AML-193 (cell line): ENCODE measurements around the gene SNX33.
"Not testable (repeated sequence)": the region's sequence is repeated elsewhere in the genome, so short reads cannot be mapped to it uniquely, and the experiment has no call there.

Experiments
- DNase-seq, 2 experiments: peaks; one replicate each; lab custom pipeline; 2025; lab: John Stamatoyannopoulos, UW

The SNX33 gene

DNA sequence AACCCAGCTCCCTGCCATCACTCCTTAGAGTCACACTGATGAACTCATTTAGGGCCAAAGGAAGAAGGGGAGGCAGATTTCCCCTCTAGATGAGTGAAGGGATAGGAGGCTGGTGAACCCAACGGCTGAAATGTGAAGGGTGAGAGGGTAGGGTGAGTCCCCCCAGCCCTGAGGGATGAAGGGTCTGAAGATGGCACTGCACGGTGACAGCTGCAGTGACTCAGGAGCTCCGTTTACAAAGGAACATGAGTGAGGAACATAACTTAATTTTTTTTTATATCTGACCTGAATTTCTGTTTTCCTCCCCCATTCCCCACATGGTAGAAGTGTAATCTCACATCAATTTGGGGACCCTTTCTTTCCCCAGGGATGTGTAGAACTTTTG is 14.0 kb downstream of the SNX33 start:
- DNase-seq: no peak

DNA sequence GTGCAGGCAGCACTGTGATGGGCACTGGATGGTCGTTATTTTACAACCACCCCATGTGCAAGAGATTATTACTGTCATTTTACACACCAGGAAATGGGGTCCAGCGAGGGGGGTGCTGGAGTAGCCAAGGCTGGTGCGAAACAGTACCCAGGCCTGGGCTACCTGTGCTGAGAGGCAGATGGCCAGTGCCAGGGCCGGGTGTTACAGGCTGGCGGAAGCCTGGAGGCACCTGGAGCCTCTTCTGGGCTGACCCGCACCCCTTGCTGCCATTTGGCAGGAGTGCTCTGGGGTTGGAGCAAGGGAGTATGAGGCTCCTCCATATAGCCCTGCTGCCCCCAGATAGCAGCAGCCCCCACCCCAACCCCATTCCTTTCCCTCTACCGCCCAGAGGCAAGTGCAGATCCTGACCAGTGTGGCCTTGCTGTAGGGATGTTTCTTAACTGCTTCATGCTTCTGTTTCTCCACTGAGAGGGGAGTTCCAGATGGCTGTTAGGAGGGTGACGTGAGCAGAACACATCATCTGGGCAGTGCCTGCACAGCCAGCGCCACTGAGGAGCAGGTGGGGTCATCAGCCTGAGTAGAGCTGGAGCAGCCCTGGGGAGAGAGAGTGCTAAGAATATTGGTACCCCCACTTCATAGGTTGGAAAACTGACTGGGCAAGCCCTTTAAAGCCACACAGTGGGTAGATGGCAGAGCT is 15.3 kb downstream of the SNX33 start:
- DNase-seq: no peak

DNA sequence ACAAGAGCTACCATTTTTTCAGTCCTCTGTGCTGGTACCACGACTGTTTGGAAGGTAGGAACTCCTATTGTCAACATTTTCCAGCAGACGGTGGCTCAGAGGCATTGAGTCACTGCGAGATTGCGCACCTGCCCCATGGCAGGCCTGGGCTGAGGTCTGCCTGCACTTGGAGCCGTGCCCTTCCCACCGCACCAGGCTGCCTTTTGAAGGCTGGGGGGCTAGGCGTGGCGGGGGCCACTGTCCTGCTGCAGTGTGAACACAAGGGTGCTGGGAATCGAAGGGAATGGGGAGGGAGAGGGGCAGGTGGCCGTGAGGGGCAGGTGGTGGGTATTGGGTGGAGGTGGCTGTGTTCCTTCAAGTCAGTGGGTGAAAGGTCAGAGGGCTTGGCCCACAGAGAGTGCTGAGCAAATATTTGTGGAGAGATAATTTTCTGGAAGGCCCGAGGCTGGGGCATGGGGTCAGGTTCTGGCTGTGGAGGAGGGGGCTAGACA is 16.3 kb downstream of the SNX33 start:
- no peak for DNase-seq

DNA sequence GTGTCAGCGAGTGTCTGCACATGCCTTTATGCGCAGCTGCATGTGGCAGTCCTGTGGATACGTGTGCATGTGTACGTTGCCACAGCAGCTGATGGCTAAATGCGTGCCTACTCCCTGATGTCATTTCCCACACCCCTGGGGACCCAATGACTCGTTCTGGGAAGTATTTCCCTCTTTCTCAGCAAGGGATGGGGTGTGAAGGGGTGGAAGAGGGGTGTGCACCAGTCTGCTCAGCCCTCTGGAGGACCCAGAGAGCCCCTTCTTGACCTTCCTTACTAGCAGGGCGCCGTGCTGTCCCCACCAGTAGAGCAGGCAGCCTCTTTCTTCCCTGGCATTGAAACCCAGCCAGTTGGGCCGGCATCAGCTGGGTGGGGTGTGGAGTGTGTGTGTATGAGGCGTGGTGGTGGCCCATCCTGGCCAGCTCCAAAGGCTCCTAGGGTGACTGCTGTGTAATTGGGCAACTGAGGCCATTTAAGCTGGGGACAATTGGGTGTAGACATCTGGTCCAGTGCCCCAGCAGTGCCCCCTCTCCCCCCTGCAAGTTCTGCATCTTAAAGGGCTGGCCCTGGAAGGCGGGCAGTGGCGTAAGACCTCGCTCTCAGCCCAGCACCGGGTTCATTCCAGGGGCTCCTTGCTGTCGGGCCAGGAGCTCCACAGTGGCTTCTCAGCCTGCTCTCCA is 19.2 kb downstream of the SNX33 start:
- DNase-seq: no peak

DNA sequence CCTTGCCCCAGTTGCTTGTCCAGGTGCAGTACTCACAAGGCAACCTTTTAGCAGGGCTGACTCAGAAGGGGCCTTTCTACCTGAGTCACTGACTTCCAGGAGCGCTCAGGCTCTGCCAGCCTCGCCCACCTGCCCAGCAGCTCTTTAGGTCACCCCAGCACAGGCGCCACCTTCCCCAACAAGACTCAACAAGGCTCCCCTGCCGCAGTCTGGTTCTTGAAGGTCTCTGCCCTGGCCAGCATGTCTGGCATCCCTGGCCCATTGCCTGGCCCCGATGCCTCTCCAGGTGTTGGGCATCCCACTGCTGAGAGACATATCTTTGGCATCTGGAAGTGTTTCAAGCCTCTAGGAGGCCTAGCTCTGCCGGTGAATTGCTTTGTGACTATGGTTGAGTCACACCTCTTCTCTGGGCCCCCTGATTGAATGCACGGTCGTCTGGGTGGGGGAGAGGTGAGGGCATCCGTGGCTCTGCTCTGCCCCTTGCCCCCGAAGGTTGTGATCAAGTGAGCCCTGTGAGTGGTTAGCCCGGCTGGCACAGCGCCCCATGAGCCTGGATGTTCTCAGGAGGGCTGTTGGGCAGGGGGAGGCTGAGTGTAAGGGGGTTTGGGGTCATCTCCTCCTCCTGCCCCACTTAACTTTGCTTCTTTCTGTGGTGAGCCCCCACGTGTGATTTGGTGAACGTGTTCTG is 21.6 kb downstream of the SNX33 start:
- DNase-seq: no peak

DNA sequence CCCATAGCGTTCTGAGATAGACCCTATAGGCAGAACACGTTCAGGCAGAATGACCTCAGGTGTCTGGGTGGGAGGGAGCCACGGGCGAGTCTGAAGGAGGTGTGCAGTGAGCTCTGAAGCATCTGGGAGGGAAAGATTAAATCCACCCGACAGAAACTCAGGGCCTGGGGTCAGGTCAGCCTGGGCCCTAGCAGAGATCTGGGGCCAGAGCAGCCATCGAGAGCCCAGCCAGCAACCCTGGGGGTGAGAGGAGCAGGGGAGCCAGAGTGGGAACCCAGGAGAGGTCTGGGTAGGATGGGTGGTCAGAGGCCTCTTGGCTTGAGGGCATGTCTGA is 22.1 kb downstream of the SNX33 start:
- no peak for DNase-seq

DNA sequence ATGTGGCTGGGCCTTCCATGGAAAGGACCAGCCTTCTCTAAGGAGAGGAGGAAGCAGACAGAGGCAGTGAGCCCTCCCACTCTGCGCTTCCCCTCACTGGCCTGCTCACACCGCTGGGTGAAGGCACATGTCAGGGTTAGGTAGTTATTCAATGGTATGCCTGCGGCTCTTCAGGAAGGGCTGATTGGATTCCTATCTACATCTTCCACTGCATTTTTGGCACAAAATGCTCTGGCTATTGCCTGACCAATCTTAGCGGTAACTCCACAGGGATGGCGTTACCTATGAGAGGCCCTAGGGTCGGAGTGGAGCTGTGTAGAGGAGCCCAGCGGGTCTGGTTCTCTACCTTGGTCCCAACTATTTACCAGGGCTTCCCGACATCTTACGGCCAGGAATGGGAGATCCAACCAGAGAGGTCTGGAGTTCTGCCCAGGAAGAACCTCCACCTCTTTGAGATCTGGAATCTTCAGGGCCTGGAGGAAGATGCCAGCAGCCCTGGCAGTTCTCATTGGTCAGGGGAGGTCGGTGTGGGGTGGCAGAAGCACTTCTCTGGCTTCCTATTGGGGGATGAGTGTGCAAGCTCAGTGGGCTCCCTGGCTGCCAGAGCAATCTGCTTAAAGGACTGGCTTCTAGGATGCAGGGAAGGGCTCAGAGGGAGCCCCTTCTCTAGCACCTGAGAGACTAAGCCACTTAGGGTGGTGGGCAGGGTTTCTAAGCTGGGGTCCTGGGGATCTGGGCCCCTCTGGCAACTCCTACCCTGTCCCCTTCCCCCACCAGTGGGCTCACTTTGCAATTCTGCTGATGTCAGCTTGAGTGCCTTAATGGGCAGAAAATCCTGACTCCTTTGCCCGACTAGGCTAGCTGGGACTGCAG is 24.3 kb downstream of the SNX33 start:
- DNase-seq: no peak

DNA sequence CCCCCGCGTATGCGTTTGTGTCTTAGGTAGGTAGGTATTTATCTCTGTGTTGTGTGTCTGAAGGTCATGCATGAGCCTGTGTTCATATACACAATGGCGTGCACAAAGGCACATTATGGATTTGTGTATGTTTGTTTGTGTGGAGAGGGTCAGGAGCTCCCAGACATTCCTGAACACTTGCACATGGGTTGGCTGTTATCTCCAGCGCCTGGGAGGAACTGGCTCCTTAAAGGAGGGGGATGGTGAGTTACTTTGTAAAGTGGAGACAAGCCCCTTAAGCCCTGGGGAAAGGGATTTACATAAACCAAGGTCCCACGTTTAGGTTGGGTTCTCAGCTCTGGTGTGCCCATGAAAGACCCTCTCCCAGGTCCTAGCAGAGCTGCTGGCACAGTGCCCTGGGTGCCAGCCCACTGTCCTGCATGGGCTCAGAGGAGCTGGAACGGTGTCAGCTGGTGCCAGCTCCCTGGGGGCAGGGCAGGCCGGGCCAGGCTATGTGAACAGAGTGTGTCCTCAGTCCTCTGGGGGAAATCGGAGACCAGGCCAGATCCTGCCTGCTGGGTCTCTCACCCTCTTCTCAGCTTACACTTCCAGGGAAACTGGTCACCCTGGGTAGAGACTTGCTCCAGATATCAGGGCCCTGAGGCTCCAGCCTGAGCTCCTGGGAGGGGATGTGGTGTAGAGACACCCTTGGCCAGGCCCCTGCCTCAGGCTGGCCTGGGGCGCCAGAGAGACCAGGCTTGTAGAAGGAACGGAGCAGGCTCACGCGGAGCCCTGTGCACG is 25.1 kb downstream of the SNX33 start:
- DNase-seq: no peak

DNA sequence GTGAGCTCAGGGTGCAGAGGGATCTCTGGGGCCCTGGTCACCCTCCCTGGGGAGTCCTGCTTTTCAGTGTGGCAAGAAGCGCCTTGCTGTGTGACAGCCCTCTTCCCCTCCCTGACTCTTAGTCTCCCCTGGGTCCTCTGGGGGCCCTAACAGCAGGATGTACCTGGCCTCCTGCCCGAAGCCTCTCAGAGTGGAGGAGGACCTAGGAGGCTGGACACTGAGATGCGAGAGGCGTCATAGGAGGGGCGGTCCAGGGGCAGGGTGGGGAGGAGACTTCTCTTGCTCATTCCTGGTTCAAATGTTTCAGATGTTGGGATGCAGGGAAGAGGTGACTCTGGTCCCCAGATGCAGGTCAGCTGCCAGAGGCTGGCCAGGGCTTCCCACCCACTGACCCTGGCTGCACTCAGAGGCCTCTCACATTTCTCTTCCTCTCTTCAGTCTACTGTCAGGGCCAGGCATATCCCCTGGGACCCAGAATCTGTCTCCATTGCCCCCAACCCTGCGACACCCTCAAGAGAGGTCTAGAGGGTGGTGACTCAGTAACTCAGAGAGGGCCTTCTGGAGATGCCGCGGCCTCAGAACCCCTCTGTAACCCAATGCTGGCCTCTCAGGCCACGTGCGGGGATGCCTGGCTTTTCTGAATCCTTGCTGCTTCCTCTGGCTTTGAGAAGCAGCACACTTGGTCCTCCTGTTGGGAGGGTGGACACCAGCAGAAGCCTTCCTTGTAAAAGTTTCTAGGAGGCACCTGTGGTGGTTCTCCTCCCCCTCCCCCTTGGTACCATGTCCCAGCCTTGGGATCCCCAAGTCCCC is 25.9 kb downstream of the SNX33 start:
- DNase-seq: no peak

DNA sequence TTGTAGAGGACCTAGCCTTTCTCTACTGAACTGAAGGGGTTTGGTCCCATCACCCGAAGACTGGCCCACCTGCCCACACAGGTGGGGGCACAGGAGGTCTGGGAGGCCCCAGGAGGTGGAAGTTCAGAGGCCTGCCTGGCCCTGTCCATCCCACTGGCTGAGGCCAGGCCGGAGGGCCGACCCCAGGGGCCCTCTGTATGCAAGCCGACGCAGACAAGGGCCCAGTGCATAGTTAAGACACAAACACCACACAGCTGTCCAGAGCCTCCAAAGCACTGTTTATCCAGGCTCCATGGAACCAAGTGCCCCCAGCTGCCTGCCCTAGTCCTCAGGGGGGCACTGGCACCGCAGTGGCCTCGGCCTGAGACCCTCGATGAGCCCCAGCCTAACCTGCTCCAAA is 26.7 kb downstream of the SNX33 start:
- no peak for DNase-seq

DNA sequence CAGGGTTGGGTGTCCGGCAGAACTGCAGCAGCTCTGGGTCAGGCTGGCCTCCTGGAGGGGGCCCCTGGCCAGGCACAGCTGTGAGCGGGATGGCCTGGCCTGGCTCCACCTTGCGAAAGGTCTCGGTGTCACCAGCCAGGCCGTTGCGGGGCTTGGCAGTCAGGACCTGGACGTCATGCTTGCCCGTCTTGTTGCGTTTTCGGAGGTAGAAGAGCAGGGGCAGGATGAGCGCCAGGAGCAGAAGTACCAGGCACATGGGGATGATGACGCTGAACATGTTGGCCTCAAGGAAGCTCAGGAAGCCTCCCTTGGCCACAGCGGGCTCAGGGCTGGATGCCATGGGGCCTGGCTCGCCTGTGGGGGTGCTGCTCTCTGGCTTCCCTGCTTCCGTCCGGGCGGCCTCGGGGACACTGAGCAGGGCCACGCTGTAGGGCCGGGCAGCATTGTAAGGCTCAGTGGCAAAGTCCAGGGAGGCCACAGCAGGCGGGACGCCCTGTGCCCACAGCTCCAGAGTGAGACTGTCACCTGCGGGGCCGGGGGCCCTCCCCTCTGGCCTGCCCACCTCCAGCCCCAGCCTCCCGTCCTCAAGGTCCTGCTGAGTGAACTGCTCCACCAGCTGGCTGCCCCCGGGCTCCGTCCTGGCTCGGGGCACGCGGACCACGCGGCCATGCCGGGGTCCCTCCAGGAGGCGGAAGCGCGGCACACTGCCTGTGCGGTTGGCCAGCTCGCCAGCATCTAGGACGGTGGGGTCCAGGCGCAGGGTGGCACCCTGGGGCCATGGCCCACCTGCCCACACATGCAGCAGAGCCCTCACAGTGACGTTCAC is 28.1 kb downstream of the SNX33 start:
- no peak for DNase-seq

DNA sequence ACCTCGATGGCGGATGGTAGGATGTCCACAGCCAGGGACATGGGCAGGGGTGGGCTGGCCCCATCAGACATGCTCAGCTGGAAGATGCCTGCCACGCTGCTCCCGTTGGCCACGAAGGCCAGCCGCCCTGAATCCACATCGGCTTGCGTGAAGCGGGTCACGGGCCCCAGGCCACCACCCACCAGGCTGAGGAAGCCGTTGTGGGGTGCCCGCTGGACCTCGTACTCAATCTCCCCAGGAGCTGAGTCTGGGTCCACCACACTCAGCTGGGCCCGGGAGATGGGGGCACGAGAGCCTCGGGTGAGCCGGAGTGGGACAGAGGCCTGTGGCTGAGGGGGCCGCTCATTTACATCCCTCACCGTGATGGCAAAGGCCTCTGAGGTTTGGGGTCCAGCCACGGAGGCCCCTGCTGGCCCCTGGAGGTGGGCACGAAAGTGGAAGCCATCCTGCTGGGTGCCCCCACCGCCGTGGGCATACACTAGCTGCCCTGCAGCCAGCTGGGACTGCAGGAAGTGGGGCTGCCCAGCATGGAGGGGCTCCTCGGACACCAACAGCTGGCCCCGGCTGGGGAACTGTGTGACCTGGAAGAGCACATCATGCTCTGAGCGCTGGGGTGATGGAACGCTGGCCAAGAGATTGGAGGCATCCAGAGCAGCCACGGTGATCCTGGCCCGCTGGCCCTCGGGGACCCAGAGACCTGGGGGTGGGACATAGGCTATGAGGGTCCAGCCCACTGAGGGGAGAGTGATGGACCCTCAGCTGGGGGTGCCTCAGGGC is 29.2 kb downstream of the SNX33 start:
- no peak for DNase-seq

DNA sequence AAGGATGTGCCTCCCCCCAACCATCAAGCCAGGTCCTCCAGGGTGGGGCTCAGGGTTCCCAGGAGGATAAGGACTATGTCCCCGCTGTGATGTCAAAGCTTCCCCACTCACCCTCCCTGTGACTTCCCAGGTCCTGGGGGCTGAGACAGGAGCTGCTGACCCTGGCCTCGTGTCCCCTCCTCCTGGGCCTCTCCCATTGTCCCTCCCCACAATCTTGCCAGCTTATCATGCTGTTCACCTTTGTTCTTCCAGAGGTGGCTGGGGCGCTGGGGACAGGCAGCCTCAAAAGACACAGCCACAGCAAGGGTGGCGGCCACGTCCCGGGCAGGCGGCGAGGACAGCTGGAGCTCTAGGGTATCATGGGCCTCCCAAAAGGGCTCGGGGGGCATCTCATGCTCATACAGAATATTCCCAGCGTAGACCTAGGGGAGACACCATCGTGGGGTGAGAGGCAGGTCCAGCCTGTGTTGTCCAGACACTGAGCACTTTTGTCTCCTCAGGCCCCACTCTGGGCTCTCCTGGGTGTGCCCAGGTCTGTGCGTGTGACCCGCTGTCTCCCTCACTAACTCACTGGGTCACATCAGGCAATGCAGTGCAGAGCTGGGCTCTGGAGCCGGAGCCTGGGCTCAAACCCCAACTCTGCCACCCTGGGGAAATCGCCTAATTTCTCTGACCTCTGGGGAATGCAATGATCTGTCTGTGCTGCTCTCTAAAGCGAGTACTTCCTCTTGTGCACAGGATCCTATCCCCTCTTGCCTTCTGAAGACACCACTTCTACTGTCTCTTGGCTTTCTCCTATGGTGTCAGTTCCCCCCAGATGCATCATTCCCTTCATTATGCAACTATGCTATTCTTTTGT is 30.0 kb downstream of the SNX33 start:
- no peak for DNase-seq

DNA sequence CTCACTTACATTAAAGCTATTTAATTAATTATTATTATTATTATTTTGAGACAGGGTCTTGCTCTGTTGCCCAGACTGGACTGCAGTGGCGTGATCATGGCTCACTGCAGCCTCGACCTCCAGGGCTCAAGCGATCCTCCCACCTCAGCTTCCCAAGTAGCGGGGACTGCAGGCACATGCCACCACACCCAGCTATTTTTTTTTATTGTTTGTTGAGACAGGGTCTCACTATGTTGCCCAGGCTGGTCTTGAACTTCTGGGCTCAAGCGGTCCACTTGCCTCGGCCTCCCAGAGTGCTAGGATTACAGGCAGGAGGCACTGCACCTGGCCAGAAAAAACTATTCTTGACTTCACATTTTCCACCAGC is 30.6 kb downstream of the SNX33 start:
- not testable (repeated sequence) for DNase-seq

DNA sequence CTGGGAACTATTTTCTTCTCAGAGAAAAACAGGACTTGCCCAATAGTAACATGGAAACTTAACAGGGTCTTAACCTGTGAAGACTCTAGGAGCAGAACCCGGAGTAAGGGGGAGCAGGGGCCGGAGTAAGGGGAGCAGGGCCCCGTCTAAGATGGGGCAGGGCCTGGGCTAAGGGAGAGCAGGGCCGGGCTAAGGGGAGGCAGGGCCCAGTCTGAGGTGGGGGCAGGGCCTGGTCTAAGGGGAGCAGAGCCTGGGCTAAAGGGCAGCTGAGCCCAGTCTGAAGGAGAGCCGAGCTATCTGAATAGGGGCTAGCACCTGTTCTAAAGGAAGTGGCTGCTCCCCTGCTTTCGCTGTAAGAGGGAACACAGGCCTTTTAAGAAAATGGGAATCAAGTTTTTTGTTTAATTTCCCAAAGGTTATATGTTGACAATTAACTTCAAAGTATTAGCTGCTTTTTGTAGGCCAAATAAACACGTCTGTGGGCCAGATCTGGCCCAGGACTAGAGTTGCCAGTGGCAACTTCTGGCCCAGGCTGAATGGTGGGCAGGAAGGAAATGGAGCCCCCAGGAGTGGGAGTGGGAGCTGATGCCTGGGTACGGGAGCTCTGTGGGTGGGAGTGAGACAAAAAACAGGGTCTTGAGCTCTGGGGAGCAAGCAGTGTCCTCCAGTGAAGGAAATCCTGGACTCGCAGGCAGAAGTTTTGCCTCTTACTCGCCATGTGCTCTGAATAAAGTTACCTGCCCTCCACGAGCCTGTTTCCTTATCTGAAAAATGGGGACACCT is 32.5 kb downstream of the SNX33 start:
- no peak for DNase-seq

DNA sequence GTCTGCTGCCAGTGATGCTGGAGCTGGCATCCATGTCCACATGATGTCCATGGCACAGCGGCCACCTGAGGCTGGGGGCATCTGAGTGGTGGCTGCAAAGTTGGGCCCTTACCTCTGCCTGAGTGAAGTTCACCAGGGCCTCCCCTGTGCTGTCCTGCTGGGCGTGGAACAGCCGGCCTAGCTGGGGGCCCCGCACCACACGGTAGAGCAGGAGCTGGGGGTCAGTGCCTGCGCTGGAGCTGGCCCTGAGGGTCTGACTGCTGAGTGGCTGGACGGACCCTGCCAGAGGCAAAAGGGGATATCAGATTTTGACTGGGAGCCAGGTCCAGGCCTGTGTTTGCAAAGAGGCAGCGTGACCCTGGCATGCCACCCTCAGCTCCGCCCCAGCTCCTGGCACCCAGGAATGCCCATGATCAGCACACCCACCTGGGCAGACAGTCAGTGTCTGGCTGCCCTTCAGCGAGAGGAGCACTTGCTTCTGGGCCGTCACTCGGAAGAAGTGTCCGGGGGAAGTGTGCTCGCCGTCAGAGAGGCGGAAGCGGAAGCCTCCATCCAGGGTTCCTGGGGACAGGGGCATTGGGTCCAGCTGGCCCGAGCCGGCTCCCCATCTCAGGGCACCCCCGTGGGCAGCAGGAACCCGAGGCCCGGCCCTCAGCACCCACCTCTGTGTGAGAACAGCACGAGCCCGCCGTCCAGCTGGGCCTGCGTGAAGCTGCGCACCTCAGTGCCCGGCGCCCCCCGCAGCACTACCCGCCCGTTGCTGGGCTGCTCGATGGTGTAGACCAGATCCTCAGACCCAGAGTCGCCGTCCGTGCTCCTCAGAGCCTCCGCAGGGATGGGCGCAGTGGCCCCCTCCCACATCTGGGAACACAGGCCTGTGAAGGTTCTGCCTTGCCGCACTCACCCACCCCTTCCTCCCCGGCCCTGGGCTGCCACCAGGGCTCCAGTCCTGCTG is 34.7 kb downstream of the SNX33 start:
- no peak for DNase-seq
